ENCODE results near the gene UBALD1. TPM values are rescaled to one million over a fixed set of nuclear protein-coding genes. Genes with fewer than 3 reads are reported as not detected.

Gene UBALD1
- total and polyA plus RNA-seq, 2 donors (not counting 3 experiments of a cell fraction or from before 2014, with no cell fraction given): 24.8 to 41.6 TPM

- dilution Hi-C loops (cut with MboI; ENCODE audit: extremely low pct_ligation_motif_present, low sequenced_read_pairs) (no loop called here), intact Hi-C loops (cut with micrococcal nuclease) (no loop called here)
- Histone ChIP-seq H3K9me3 (replicated peaks; ENCODE audit: control insufficient read depth, insufficient read depth, low read length) (no peaks in the 10 kb centered on the region), H4K20me1 (replicated peaks; ENCODE audit: control insufficient read depth, extremely low read depth, insufficient read depth, low read length) (no peaks in the 10 kb centered on the region), H3K4me1 (ENCODE audit: control insufficient read depth, extremely low read depth, insufficient read depth, low read length) (peaks cover 10% of the 10 kb centered on the region), H3K9ac (replicated peaks; ENCODE audit: extremely low read depth, insufficient read depth, low read length) (no peak overlapping the region), H3K9me1 (replicated peaks; ENCODE audit: control insufficient read depth, extremely low read depth, insufficient read depth, low read length) (no peaks in the 10 kb centered on the region), H3K4me3 (replicated peaks in 1 of 3; ENCODE audit: insufficient read depth in 1 of 3, low read depth in 1 of 3, low read length in 3 of 3) (no peak overlapping the region), H2AFZ (ENCODE audit: low read depth, low read length) (no peak overlapping the region), H3K36me3 (ENCODE audit: control insufficient read depth in 2 of 2, extremely low read depth in 1 of 2, insufficient read depth in 2 of 2, low read length in 2 of 2) (no peaks in the 10 kb centered on the region), H3K27ac (ENCODE audit: insufficient read depth, low read depth, low read length) (no peak overlapping the region), H3K27me3 (ENCODE audit: control insufficient read depth in 2 of 2, insufficient read depth in 2 of 2, low read length in 2 of 2) (no peaks in the 10 kb centered on the region), H3K4me2 (ENCODE audit: insufficient read depth, low read length) (no peak overlapping the region), H3K79me2 (ENCODE audit: control insufficient read depth, insufficient read depth, low read length) (peaks cover 72% of the 10 kb centered on the region)
- TF ChIP-seq CTCF (IDR thresholded peaks at IDR 0.05; ENCODE audit: extremely low read depth in 1 of 2, insufficient read depth in 1 of 2, low read depth in 1 of 2, low read length in 2 of 2) (no peak), GATA2 (IDR thresholded peaks at IDR 0.05; ENCODE audit: insufficient read depth, insufficient read length, low read depth, low read length) (no peak), MYC (IDR thresholded peaks at IDR 0.05; ENCODE audit: low read depth, low read length) (no peak), EZH2 (IDR thresholded peaks at IDR 0.05; ENCODE audit: borderline replicate concordance, low read depth, low read length, severe bottlenecking) (no peak), JUN (IDR thresholded peaks at IDR 0.05; ENCODE audit: borderline replicate concordance, insufficient read depth, insufficient read length, low read depth) (no peak), POLR2AphosphoS5 (IDR thresholded peaks at IDR 0.05; ENCODE audit: insufficient read depth, low read depth, low read length) (no peak), FOS (IDR thresholded peaks at IDR 0.05; ENCODE audit: borderline replicate concordance, insufficient read depth, low read length) (no peak), MAX (IDR thresholded peaks at IDR 0.05; ENCODE audit: insufficient read depth, insufficient read length) (no peak), POLR2A (IDR thresholded peaks at IDR 0.05; ENCODE audit: low read depth, low read length) (no peak)
- FAIRE-seq (no peak), DNase-seq (ENCODE audit: low read depth, low spot score) (no peak)
- ChIA-PET CTCF (no interaction called here), POLR2A (no interaction called here)
- no TSS peak for BruUV-seq (replicated peaks)
Observed at GRCh38 chr16:4628283-4628682, 13.6 kb upstream of the UBALD1 start.
